RPMI7951 (cell line): ENCODE results near the gene ZNF775. TPM values are rescaled to one million over a fixed set of nuclear protein-coding genes. Genes with fewer than 3 reads are reported as not detected.

Experiments used
- DNase-seq: peaks from one replicate; pipeline ENCODE4 v3.0.0-alpha.2; 2012; ENCODE audit warnings: low read depth
- total RNA-seq: library from RNA; depleted of rRNA; stranded (reverse); fragments of >200 nt; shearing (Covaris generic); gene quantifications from 2 replicates; pipeline ENCODE4 v1.2.3, GENCODE V29; 2014; rRNA removed

The ZNF775 gene
- total RNA-seq, 1 experiment from 2014 or later, result 1.8 TPM

GRCh38 chr7:150441524-150441923 is 62.4 kb downstream of the ZNF775 start:
- no peak for DNase-seq

DNA sequence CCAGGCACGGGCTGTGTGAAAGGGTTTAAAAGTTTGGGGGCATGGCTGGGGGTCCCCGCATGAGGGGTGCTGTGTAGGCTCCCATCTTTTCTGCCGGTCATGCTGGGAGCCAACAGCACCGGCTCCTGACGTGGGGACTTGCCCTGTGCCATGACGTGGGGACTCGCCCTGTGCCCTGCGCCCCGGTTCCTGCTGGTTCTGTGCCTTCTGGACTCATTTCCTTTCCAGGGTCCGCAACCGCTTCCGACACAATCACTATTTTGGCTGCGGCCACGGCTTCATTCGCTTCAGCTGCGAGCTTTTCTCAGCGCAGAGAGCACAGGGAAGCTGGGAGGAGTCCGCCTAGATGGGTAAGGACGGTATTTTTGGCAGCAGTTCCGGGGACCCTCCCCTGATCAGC is 63.7 kb downstream of the ZNF775 start:
- no peak for DNase-seq

DNA sequence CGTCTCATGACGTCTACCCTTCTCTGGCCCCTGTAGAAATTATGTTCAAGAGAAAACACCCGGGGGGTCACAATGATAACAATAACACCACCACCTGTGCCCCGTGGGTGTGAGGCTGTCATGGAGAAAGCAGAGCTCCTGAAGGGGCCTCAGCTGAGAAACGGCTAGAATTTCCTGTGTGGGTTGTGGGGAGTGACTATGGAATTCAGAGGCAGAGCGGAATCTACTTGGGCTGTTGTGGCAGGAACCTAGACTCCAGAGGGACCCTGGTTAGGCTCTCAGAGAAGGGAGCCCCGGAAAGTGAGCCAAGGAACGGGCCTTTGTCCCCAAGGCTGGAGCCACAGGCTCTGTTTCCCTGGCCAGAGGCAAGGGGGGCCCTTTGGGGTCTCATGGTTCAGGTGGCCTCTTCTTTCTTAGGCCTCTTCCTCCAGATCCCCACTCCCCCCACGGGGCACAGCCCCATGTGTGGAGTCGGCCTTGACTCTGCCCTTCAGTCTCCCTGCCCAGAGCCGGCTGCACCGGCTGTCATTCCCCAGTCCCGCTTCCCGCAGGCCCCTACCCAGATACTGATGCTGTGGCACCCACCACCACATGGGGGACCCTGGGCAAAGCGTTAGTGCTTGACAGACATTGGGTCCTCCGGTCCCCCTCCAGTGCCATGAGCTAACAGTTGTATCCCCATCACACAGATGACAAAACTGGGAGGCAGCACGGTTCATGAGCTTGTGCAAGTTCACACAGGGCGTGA is 64.8 kb downstream of the ZNF775 start:
- no peak for DNase-seq

DNA sequence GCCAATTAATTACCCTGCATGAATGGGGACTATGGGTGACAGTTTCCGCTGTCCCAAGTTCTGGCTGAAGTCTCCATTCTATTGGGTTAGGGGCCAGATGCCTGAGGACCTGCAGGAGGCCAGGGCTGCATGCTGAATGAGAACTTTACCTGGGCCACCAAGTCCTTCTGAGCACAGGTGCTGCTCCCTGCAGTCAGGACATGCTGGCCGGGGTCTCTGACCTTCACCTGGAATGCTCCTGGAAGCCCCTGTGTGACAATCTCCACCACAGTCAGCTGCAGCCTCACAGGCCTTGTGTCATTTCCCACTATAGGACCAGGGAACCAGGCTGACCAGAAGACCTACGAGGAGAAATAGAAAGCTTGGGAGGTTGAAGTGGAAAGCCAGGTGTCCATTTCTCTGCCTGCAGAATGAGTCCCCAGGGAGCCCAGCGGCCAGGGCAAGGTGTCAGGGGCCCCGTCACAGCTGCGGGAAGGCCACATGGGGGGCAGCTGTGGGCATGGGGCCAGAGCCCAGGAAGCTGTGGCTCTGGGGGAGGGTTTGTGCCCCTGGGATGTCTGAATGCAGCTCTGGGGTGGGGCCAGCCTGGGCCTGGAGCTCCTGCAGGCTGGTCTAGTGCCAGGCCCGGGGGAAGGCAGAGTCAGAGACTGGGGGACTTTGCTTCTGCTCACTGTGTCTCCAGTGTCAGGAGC is 65.7 kb downstream of the ZNF775 start:
- DNase-seq, result peak; percentile 33

GRCh38 chr7:150446288-150446938 is 67.3 kb downstream of the ZNF775 start:
- DNase-seq, result peak; percentile 45

Other genes starting within 250 kb of the ZNF775 start
- 7.9 and 9.5 TPM in 2 replicates for gene LRRC61, start 56.0 kb upstream of the ZNF775 start, total RNA-seq
- 9.7 and 18.1 TPM in 2 replicates for gene ACTR3C, start 55.8 kb upstream of the ZNF775 start, total RNA-seq
- gene RARRES2, start 37.7 kb upstream of the ZNF775 start, total RNA-seq, result 1.4 TPM in 1 of 2 replicates, not detected in the other
- gene REPIN1, start 10.5 kb upstream of the ZNF775 start, total RNA-seq, result 28.2 and 49.3 TPM in 2 replicates
- 0.12 TPM in 1 of 2 replicates, not detected in the other for gene GIMAP8, start 71.3 kb downstream of the ZNF775 start, total RNA-seq
- not detected in 2 replicates for gene GIMAP7, start 135.5 kb downstream of the ZNF775 start, total RNA-seq
- not detected in 2 replicates for gene GIMAP4, start 188.1 kb downstream of the ZNF775 start, total RNA-seq